Spleen (tissue), 11 donors: Measurements from ENCODE around the gene CDK19. TPM values are rescaled to one million over a fixed set of nuclear protein-coding genes. Genes with fewer than 3 reads are reported as not detected.

Experiments used
- DNase-seq: peaks from one replicate; pipeline ENCODE4 v3.0.0-alpha.2; 2020
- H3K27ac ChIP-seq, 8 donors: fragments of 200-600 bp; sonication (generic) in 7 of 8; 1 replicate in 4 of 8; 2 replicates in 4 of 8; pipeline versions ENCODE4 v1.5.0 to v1.8.0; 2016 to 2021; ENCODE audit warnings: inconsistent platforms in 4 of 8, mild to moderate bottlenecking in 4 of 8, moderate library complexity in 1 of 8
- H3K27me3 ChIP-seq, 7 donors: fragments of 200-600 bp; sonication (generic) in 6 of 7; replicated peaks in 1 of 7; 1 replicate in 4 of 7; 2 replicates in 3 of 7; pipeline versions ENCODE4 v1.5.0 to v1.8.0; 2016 to 2021; ENCODE audit warnings: inconsistent platforms in 3 of 7, mild to moderate bottlenecking in 1 of 7
- H3K36me3 ChIP-seq, 6 donors: fragments of 200-600 bp; sonication (generic) in 5 of 6; 1 replicate in 4 of 6; 2 replicates in 2 of 6; pipeline versions ENCODE4 v1.5.0 to v1.8.0; 2016 to 2021; ENCODE audit warnings: inconsistent platforms in 2 of 6
- H3K4me1 ChIP-seq, 6 donors: fragments of 200-600 bp; sonication (generic) in 5 of 6; 1 replicate in 3 of 6; 2 replicates in 3 of 6; pipeline versions ENCODE4 v1.5.0 to v1.8.0; 2016 to 2021; ENCODE audit warnings: inconsistent platforms in 3 of 6
- H3K4me3 ChIP-seq, 8 donors: fragments of 200-600 bp; sonication (generic) in 7 of 8; 1 replicate in 4 of 8; 2 replicates in 4 of 8; pipeline versions ENCODE4 v1.5.0 to v1.8.0; 2016 to 2021; ENCODE audit warnings: inconsistent platforms in 4 of 8, mild to moderate bottlenecking in 4 of 8, moderate library complexity in 2 of 8
- H3K9me3 ChIP-seq, 8 donors: fragments of 200-600 bp; sonication (generic) in 7 of 8; 1 replicate in 4 of 8; 2 replicates in 4 of 8; pipeline versions ENCODE4 v1.5.0 to v1.8.0; 2016 to 2021; ENCODE audit warnings: inconsistent platforms in 4 of 8
- POLR2A ChIP-seq, 3 donors: fragments of 450-650 bp; IDR thresholded peaks; one replicate each; pipeline ENCODE4 v1.5.1; 2017; ENCODE audit warnings: antibody characterized with exemption in 3 of 3, mild to moderate bottlenecking in 1 of 3
- POLR2AphosphoS5 ChIP-seq, 3 donors: sonication (generic); formaldehyde crosslinking; IDR thresholded peaks; one replicate each; pipeline ENCODE4 v1.5.1; 2017; ENCODE audit warnings: antibody characterized with exemption in 3 of 3
- WGBS, 5 donors: extraction: QIAGEN DNeasy Blood & Tissue Kit in 3 of 5; methylation state at CpG; one replicate each; pipeline versions ENCODE4 v1.1.5 to v1.1.7; 2013 to 2018; 5-methylcytosine and 5-hydroxymethylcytosine counted together
- intact Hi-C: fragments of 100-400 bp; cut with DNase I; formaldehyde crosslinking; loops from one replicate; pipeline ENCODE4 v1.15.0; 2023; ENCODE audit warnings: low total_unique reads
- polyA plus RNA-seq, 3 donors: library from polyadenylated mRNA; stranded (reverse); fragments of 200-250 nt; gene quantifications; one replicate each; pipeline ENCODE4 v1.2.1, GENCODE V29; 2013
- total RNA-seq, 7 donors: library from RNA; depleted of rRNA in 3 of 7; stranded (reverse); fragments of >200 nt in 3 of 7; fragmentation: NEBNext Ultra II Directional in 4 of 7; extraction: Animal tissue kit (Norgen Biotek cat#: 25700) in 4 of 7; gene quantifications; one replicate each; pipeline versions ENCODE4 v1.1.0 to v1.2.1, GENCODE V29; 2016 to 2021
- TF ChIP-seq, protein P1 (sequence below), 11 experiments: fragments of 200-600 bp in 7 of 11; fragments of 450-650 bp in 4 of 11; sonication (generic) in 4 of 11; IDR thresholded peaks in 8 of 11; conservative IDR thresholded peaks in 3 of 11; 1 replicate in 7 of 11; 2 replicates in 4 of 11; pipeline versions ENCODE4 v1.4.0 to v1.8.0; 2016 to 2021; ENCODE audit warnings: antibody characterized with exemption in 11 of 11, inconsistent platforms in 4 of 11, mild to moderate bottlenecking in 1 of 11
- donor health status: healthy with polysubstance abuse.
- donor health status: DM: no; HTN: no; CAD: no; lungs with moderate emphysema.
- donor health status: DM: no; HTN: no; CAD: no.
- donor health status: Bipolar disorder and iron deficiency.
- donor health status: healthy.
- donor health status: DM: no; HTN: no; CAD: no.
- donor health status: DM: yes; HTN: yes; CAD: no.

CDK19 gene
- total and polyA plus RNA-seq, 10 donors: 7.9 to 29.8 (median 21.7) TPM

DNA sequence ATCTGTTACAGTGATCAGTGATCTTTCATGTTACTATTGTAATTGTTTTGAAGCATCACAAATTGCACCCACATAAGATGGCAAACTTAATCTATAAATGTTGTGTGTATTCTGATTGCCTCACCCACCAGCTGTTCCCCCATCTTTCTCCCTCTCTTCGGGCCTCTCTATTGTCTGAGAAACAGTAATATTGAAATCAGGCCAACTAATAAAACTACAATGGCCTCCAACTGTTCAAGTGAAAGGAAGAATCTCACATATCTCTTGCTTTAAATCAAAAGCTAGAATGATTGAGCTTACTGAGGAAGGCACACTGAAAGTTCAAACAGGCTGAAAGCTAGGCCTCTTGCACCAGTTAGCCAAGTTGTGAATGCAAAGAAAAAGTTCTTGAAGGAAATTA lies 141.2 kb downstream of the CDK19 start:
- Histone ChIP-seq H3K27me3 (no peaks in the 10 kb centered on the region), H3K4me3 (no peak overlapping the region), H3K36me3 (peaks cover 0 to 21% (median 0%) of the 10 kb centered on the region in 6 donors), H3K9me3 (no peaks in the 10 kb centered on the region), H3K27ac (no peak overlapping the region), H3K4me1 (no peaks in the 10 kb centered on the region)
- TF ChIP-seq POLR2A (IDR thresholded peaks at IDR 0.05) (no peak), POLR2AphosphoS5 (IDR thresholded peaks at IDR 0.05) (no peak)
- TF ChIP-seq, protein P1, sequence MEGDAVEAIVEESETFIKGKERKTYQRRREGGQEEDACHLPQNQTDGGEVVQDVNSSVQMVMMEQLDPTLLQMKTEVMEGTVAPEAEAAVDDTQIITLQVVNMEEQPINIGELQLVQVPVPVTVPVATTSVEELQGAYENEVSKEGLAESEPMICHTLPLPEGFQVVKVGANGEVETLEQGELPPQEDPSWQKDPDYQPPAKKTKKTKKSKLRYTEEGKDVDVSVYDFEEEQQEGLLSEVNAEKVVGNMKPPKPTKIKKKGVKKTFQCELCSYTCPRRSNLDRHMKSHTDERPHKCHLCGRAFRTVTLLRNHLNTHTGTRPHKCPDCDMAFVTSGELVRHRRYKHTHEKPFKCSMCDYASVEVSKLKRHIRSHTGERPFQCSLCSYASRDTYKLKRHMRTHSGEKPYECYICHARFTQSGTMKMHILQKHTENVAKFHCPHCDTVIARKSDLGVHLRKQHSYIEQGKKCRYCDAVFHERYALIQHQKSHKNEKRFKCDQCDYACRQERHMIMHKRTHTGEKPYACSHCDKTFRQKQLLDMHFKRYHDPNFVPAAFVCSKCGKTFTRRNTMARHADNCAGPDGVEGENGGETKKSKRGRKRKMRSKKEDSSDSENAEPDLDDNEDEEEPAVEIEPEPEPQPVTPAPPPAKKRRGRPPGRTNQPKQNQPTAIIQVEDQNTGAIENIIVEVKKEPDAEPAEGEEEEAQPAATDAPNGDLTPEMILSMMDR (IDR thresholded peaks at IDR 0.05 in 8 of 11, conservative IDR thresholded peaks at IDR 0.05 in 3 of 11): no peak
- DNase-seq: no peak
- intact Hi-C loops: loop anchor here (10.0 kb wide), 1 partner anchor 129 kb away; no protein-coding TSS in a partner anchor
- WGBS, 5 donors: 78 to 94% (median 79%) methylated on average over 1 of the region's 1 CpG

DNA sequence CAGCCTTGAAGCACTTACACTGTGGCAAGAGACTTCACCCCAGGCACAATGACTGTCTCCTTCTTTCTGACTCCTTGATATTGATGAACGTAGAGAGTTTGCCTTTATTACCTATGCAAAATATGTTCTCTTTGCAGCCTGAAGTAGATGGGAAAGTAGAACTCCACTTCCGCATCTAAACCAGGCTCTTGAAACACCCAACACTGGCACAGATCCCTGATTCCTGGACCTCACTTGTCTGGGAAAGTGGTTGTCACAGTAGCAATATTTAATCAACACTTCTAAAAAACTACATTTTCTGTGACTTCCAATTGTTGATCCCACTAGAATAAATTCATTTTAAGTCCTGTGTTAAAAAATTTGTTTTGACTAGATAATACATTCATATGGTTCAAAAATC lies 143.1 kb downstream of the CDK19 start:
- Histone ChIP-seq H3K27ac (no peak overlapping the region), H3K4me1 (no peaks in the 10 kb centered on the region), H3K9me3 (no peaks in the 10 kb centered on the region), H3K36me3 (peaks cover 0 to 25% (median 0%) of the 10 kb centered on the region in 6 donors), H3K4me3 (no peak overlapping the region), H3K27me3 (no peaks in the 10 kb centered on the region)
- intact Hi-C loops: loop anchor here (10.0 kb wide), 1 partner anchor 127 kb away; no protein-coding TSS in a partner anchor
- TF ChIP-seq POLR2AphosphoS5 (IDR thresholded peaks at IDR 0.05) (no peak), POLR2A (IDR thresholded peaks at IDR 0.05) (no peak)
- TF ChIP-seq, protein P1 (IDR thresholded peaks at IDR 0.05 in 8 of 11, conservative IDR thresholded peaks at IDR 0.05 in 3 of 11): no peak
- 91 to 96% (median 94%) methylated on average over 2 of the region's 2 CpGs for WGBS, 5 donors
- no peak for DNase-seq

DNA sequence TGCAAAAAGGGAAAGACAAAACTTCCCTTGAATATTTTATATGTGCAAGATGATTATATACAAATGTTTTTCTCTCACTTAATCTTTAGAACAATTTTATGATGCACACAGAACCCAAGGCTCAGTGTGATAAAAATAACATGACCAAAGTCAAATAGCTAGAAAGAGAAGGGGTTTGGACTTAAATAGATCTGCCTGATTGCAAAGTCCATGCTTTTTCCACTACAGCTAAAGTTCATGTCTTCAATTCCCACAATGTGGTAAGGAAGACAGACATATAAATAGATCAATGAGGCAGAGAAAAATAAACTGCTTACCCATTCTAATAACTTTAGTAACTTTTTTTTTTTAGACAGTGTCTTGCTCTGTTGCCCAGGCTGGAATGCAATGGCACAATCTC lies 143.8 kb downstream of the CDK19 start:
- TF ChIP-seq POLR2AphosphoS5 (IDR thresholded peaks at IDR 0.05): no peak
- no peak for TF ChIP-seq POLR2A (IDR thresholded peaks at IDR 0.05)
- TF ChIP-seq, protein P1 (IDR thresholded peaks at IDR 0.05 in 8 of 11, conservative IDR thresholded peaks at IDR 0.05 in 3 of 11): no peak
- intact Hi-C loops: loop anchor here (10.0 kb wide), 1 partner anchor 127 kb away; no protein-coding TSS in a partner anchor
- Histone ChIP-seq H3K36me3 (peaks cover 0 to 21% (median 0%) of the 10 kb centered on the region in 6 donors), H3K4me1 (no peaks in the 10 kb centered on the region), H3K9me3 (no peaks in the 10 kb centered on the region), H3K27ac (no peak overlapping the region), H3K4me3 (no peak overlapping the region), H3K27me3 (no peaks in the 10 kb centered on the region)
- DNase-seq: no peak

DNA sequence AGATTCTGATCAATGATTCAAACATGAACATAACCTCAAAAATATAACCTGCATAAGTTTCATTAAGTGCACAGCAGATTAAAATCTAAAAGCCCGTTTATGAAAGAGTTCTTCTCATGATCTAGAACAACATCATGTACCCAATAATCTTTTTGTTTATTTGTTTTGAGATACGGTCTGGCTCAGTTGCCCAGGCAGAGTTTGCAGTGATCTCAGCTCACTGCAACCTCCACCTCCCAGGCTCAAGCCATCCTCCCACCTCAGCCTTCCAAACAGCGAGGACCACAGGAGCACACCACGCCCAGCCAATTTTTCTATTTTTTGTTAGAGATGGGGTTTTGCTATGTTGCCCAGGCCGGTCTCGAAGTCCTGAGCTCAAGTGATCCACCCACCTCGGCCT lies 149.7 kb downstream of the CDK19 start:
- intact Hi-C loops: no loop called here
- H3K36me3 ChIP-seq: peaks cover 0 to 25% (median 0%) of the 10 kb centered on the region in 6 donors
- TF ChIP-seq POLR2A (IDR thresholded peaks at IDR 0.05) (no peak), POLR2AphosphoS5 (IDR thresholded peaks at IDR 0.05) (no peak)
- TF ChIP-seq, protein P1 (IDR thresholded peaks at IDR 0.05 in 8 of 11, conservative IDR thresholded peaks at IDR 0.05 in 3 of 11): no peak
- DNase-seq: no peak
- H3K27ac ChIP-seq: peak overlapping the region in 3 of 8 donors; percentile 33 to 64 (median 46)
- no peaks in the 10 kb centered on the region for H3K27me3 ChIP-seq
- H3K4me1 ChIP-seq: peaks cover 0 to 19% (median 5%) of the 10 kb centered on the region in 6 donors
- 93 to 98% (median 97%) methylated on average over 7 of the region's 7 CpGs for WGBS, 5 donors
- no peak overlapping the region for H3K4me3 ChIP-seq
- peaks cover 0 to 6% (median 0%) of the 10 kb centered on the region in 8 donors for H3K9me3 ChIP-seq
